Hepatocyte (in vitro differentiated cells): Measurements from ENCODE around the gene VASH1.

Experiments used
- EZH2 ChIP-seq: fragments of 200-600 bp; sonication (generic); IDR thresholded peaks from 2 replicates; pipeline ENCODE4 v1.6.1; 2016; ENCODE audit warnings: antibody characterized with exemption, mild to moderate bottlenecking, borderline replicate concordance
- EZH2phosphoT487 ChIP-seq: fragments of 200-600 bp; sonication (generic); IDR thresholded peaks from one replicate; pipeline ENCODE4 v1.6.1; 2018; ENCODE audit warnings: antibody characterized with exemption, mild to moderate bottlenecking, low read depth, moderate library complexity; ENCODE audit not compliant: unreplicated experiment, severe bottlenecking
- TF ChIP-seq, protein P1 (sequence below): fragments of 200-600 bp; sonication (generic); IDR thresholded peaks from 2 replicates; pipeline ENCODE4 v1.5.1; 2016; ENCODE audit warnings: antibody characterized with exemption, mild to moderate bottlenecking; ENCODE audit not compliant: poor library complexity

DNA sequence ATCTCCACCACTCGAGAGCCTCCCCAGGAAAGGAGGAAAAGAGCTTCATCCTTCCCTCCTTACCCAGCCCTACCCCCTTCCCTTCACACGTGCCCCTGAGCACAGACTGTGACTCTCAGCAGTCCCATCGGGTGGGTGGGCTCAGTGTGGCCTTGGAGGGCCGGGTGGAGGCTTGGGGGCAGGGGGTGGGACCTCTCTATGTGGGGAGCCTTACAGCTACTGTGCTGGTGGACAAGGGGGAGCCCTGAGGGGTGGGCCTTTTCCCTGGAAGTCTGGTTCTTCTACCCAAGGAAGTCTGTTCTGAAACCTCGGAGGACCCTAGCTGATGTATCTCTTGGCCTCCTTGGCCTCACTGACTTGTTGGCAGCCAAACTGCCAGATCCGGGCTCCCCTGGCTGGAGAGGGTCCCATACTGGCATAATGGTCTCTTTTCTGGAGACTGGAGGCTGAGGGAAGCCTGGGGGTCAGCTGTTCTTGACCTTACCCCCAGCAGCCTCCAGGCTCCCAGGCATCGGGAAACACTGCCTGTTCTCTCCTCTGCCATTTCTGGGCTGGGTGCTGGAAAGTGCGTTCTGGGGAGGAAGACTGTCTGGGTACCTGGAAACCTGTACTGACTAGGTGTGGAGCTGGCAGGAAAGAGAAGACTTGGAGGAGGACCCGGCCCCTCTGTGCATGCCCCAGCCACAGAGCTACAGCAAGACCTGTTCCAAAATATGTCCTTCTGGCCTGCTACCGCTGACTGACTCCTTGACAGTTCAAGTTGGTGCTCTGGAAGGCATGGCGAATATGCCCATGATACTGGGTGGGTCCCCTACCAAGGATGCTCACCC, 7.6 kb downstream of the VASH1 start:
- TF ChIP-seq, protein P1, sequence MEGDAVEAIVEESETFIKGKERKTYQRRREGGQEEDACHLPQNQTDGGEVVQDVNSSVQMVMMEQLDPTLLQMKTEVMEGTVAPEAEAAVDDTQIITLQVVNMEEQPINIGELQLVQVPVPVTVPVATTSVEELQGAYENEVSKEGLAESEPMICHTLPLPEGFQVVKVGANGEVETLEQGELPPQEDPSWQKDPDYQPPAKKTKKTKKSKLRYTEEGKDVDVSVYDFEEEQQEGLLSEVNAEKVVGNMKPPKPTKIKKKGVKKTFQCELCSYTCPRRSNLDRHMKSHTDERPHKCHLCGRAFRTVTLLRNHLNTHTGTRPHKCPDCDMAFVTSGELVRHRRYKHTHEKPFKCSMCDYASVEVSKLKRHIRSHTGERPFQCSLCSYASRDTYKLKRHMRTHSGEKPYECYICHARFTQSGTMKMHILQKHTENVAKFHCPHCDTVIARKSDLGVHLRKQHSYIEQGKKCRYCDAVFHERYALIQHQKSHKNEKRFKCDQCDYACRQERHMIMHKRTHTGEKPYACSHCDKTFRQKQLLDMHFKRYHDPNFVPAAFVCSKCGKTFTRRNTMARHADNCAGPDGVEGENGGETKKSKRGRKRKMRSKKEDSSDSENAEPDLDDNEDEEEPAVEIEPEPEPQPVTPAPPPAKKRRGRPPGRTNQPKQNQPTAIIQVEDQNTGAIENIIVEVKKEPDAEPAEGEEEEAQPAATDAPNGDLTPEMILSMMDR, result no peak
- TF ChIP-seq EZH2 (no peak), EZH2phosphoT487 (no peak)
